ENCODE data around the gene SELENOF.

Gene SELENOF

GRCh38 chr1:86913896-86914600 is at the start of gene SELENOF:
SELENOF (minus strand) TSS chr1:86914126; CDS start chr1:86914111, 15 bp downstream.
- DNase-seq = peak; percentile 96

- DNase-seq = no peak
These were observed 46.6 kb upstream of the SELENOF start for GRCh38 chr1:86960548-86960947.

- DNase-seq = no peak
These were observed 43.3 kb upstream of the SELENOF start for GRCh38 chr1:86957221-86957620.

- DNase-seq = no peak
These were observed 42.3 kb upstream of the SELENOF start for GRCh38 chr1:86956221-86956620.

- no peak for DNase-seq
These were observed 41.8 kb upstream of the SELENOF start for GRCh38 chr1:86955678-86956077.

- no peak for DNase-seq
These were observed 39.2 kb upstream of the SELENOF start for GRCh38 chr1:86953167-86953566.

GRCh38 chr1:86951430-86951829 is 37.5 kb upstream of the SELENOF start:
- no peak for DNase-seq

- DNase-seq = no peak
These were observed 36.9 kb upstream of the SELENOF start for GRCh38 chr1:86950712-86951419.

GRCh38 chr1:86948212-86948611 is 34.3 kb upstream of the SELENOF start:
- no peak for DNase-seq

GRCh38 chr1:86942743-86943142 is 28.8 kb upstream of the SELENOF start:
- DNase-seq = no peak

- DNase-seq = no peak
These were observed 28.1 kb upstream of the SELENOF start for GRCh38 chr1:86942042-86942441.

GRCh38 chr1:86940599-86940998 is 26.7 kb upstream of the SELENOF start:
- no peak for DNase-seq

- no peak for DNase-seq
These were observed 25.5 kb upstream of the SELENOF start for GRCh38 chr1:86939406-86939805.

- DNase-seq = no peak
These were observed 24.9 kb upstream of the SELENOF start for GRCh38 chr1:86938855-86939254.

GRCh38 chr1:86938450-86938849 is 24.5 kb upstream of the SELENOF start:
- DNase-seq = no peak

GRCh38 chr1:86933562-86934377 is 19.8 kb upstream of the SELENOF start:
- no peak for DNase-seq

- DNase-seq = no peak
These were observed 19.1 kb upstream of the SELENOF start for GRCh38 chr1:86933051-86933450.

GRCh38 chr1:86928819-86929218 is 14.9 kb upstream of the SELENOF start:
- DNase-seq = no peak

GRCh38 chr1:86926883-86927282 is 13.0 kb upstream of the SELENOF start:
- no peak for DNase-seq

GRCh38 chr1:86925742-86926141 is 11.8 kb upstream of the SELENOF start:
- DNase-seq = no peak

- no peak for DNase-seq
These were observed 10.5 kb upstream of the SELENOF start for GRCh38 chr1:86924324-86924960.

GRCh38 chr1:86922445-86922844 is 8.5 kb upstream of the SELENOF start:
- DNase-seq = no peak

GRCh38 chr1:86916752-86917151 is 2.8 kb upstream of the SELENOF start:
- DNase-seq = no peak

All from NCI-H2081 treated with DMSO at 0.1 percent for 48 hours (cell line).